ENCODE measurements around the gene ZNF664. TPM values are rescaled to one million over a fixed set of nuclear protein-coding genes. Genes with fewer than 3 reads are reported as not detected.

The ZNF664 gene
- total RNA-seq, 6 experiments from 2014 or later: 37.3 to 46.5 (median 43.2) TPM

- H3K4me1 ChIP-seq: peaks cover 0 to 27% (median 11%) of the 10 kb centered on the region in 4 donors
- no peak overlapping the region for H3K4me3 ChIP-seq
- no peak for TF ChIP-seq POLR2A (IDR thresholded peaks at IDR 0.05)
- TF ChIP-seq CTCF (IDR thresholded peaks at IDR 0.05): no peak
- no peaks in the 10 kb centered on the region for H3K9me3 ChIP-seq
- intact Hi-C loops (cut with DNase I): no loop called here
- ATAC-seq (no peak), DNase-seq (no peak)
- H3K27ac ChIP-seq: peak overlapping the region in 1 of 3 donors; percentile 63
- no peaks in the 10 kb centered on the region for H3K27me3 ChIP-seq
- peaks cover 0 to 10% (median 4%) of the 10 kb centered on the region in 4 donors for H3K36me3 ChIP-seq
- 71% methylated on average over 3 of the region's 3 CpGs for WGBS (ENCODE audit: insufficient coverage, low coverage, low lambda C conversion rate, missing lambda C conversion rate)
Observed at GRCh38 chr12:124010687-124011086, 37.7 kb downstream of the ZNF664 start.

DNA sequence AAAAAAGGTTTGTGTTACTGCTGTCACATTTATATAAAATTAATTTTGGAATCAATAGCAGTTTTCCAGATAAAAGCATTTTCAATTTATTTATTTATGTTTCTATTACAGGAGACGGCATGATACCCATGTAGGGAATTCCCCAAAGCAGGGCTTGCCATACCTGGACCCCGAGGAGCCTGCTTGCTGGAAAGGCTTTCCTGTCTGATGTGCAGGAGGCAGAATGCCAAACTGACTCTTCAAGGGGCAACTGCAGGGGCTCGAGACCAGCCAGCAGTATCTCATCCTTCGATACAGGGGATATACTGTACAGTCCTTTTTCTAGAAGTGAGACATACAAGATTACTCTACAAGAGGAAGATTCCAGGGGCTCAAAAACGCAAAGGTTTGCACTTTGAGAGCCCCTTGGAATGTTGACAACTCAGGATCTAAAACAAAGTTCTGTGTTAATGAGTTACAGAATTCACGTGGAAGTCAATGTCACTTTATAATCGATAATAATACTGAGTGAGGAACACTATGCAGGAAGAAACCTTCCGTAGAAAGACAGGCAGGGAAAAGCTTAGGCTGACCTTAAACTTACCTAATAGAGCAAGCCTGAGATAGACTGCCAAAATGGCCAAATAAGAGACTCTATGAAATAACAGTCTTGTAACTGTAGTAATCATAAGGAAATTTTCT is 38.6 kb downstream of the ZNF664 start:
- TF ChIP-seq CTCF (IDR thresholded peaks at IDR 0.05): no peak
- no peak for TF ChIP-seq POLR2A (IDR thresholded peaks at IDR 0.05)
- 36% methylated on average over 8 of the region's 8 CpGs for WGBS (ENCODE audit: insufficient coverage, low coverage, low lambda C conversion rate, missing lambda C conversion rate)
- peak; percentile 70 to 84 (median 76) for ATAC-seq

DNA sequence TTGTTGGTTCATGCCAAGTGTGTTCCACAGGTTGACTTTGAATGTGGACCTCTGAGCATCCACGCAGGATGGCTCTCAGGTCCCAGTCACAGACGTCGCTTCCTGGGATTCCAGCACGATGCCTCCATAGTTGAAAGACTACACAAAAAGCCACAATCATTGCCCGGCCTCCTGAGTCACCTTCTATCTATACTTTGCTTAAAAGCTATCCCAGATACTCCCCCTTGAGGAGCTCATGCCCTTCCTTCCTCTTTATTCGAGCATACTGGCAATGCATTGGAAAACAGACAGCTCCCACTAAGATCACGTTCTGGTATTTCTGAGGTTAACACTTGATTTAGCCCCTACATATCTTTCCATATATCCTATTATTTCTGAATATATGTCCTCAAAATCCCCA is 40.1 kb downstream of the ZNF664 start:
- DNase-seq: no peak
- ATAC-seq: no peak
- H3K4me1 ChIP-seq: peaks cover 0 to 18% (median 9%) of the 10 kb centered on the region in 4 donors
- TF ChIP-seq CTCF (IDR thresholded peaks at IDR 0.05): no peak
- no peak for TF ChIP-seq POLR2A (IDR thresholded peaks at IDR 0.05)
- H3K36me3 ChIP-seq: peaks cover 0 to 10% (median 4%) of the 10 kb centered on the region in 4 donors
- H3K27me3 ChIP-seq: no peaks in the 10 kb centered on the region
- H3K9me3 ChIP-seq: no peaks in the 10 kb centered on the region
- intact Hi-C loops (cut with DNase I): no loop called here
- no peak overlapping the region for H3K4me3 ChIP-seq
- WGBS (ENCODE audit: insufficient coverage, low coverage, low lambda C conversion rate, missing lambda C conversion rate): 85% methylated on average over 7 of the region's 7 CpGs
- H3K27ac ChIP-seq: no peak overlapping the region

More for the DNA sequence above, 38.6 kb downstream of the ZNF664 start:
- peak overlapping the region in 2 of 3 donors; percentile 18 to 63 for H3K27ac ChIP-seq
- peaks cover 0 to 10% (median 4%) of the 10 kb centered on the region in 4 donors for H3K36me3 ChIP-seq
- intact Hi-C loops (cut with DNase I): no loop called here
- no peak for DNase-seq
- H3K4me3 ChIP-seq: peak overlapping the region in 1 of 3 donors; percentile 6
- H3K4me1 ChIP-seq: peaks cover 0 to 21% (median 11%) of the 10 kb centered on the region in 4 donors
- H3K27me3 ChIP-seq: no peaks in the 10 kb centered on the region
- H3K9me3 ChIP-seq: no peaks in the 10 kb centered on the region

DNA sequence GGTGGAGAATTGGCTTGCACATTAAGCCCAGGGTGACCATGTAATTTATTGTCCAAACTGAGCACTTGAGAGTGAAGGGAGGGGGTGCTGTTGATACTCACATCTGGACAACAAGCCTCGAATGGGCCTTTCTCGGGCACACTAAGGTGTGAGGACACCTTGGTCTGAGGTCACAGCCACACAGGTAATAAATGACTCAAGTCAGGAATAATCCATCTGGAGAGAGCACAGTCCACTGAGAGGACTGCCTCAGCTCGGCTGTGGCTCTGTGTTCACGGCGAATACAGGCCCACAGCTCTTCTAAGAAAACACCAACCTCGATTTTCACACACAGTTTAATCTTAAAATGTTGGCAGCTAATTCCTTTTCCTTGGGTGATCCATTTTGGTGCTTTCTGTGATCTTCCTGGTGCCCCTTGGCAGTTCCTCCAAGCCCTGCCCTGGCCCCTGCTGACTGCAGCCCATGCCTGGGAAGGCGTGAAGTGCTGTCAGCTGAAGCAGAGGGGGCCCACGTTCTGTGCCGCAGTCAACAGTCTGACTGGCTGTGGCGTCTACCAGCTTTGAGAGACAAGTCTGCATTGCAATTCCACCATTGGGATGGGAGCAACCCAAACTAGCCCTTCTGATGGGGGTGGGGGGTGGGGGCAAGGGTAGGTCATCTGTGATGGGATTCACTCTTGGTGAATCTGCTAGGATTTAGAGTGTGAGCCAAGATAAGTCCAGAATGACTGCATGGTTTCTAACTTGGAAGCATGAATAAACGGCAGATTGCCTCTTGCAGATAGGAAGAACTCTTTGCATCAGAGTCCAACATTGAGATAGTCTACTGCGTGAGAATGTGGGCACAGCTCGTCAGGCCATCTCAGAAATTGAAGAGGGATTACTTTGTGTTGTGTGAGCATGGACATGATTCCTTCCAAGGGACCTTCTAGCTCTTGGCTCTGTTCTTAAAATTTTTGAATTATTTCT is 42.8 kb downstream of the ZNF664 start:
- TF ChIP-seq CTCF (IDR thresholded peaks at IDR 0.05) (no peak), POLR2A (IDR thresholded peaks at IDR 0.05) (no peak)
- no peak for ATAC-seq
- intact Hi-C loops (cut with DNase I): no loop called here

More for the DNA sequence above, 42.8 kb downstream of the ZNF664 start:
- WGBS (ENCODE audit: insufficient coverage, low coverage, low lambda C conversion rate, missing lambda C conversion rate): 94% methylated on average over 3 of the region's 13 CpGs
- DNase-seq: no peak
- Histone ChIP-seq H3K36me3 (peaks cover 0 to 10% (median 4%) of the 10 kb centered on the region in 4 donors), H3K27me3 (no peaks in the 10 kb centered on the region), H3K4me1 (peaks cover 0 to 30% (median 8%) of the 10 kb centered on the region in 4 donors), H3K9me3 (no peaks in the 10 kb centered on the region), H3K27ac (no peak overlapping the region), H3K4me3 (no peak overlapping the region)
